Measurements from ENCODE around the gene CFAP65. TPM values are rescaled to one million over a fixed set of nuclear protein-coding genes. Genes with fewer than 3 reads are reported as not detected.
A peak's percentile ranks its signal among the peaks of the same experiment; 100 is the strongest.

Gene CFAP65
- total and polyA plus RNA-seq, 9 of the 15 experiments (the other 6 are each of a cell fraction or from before 2014, with no cell fraction given), result not detected

DNA sequence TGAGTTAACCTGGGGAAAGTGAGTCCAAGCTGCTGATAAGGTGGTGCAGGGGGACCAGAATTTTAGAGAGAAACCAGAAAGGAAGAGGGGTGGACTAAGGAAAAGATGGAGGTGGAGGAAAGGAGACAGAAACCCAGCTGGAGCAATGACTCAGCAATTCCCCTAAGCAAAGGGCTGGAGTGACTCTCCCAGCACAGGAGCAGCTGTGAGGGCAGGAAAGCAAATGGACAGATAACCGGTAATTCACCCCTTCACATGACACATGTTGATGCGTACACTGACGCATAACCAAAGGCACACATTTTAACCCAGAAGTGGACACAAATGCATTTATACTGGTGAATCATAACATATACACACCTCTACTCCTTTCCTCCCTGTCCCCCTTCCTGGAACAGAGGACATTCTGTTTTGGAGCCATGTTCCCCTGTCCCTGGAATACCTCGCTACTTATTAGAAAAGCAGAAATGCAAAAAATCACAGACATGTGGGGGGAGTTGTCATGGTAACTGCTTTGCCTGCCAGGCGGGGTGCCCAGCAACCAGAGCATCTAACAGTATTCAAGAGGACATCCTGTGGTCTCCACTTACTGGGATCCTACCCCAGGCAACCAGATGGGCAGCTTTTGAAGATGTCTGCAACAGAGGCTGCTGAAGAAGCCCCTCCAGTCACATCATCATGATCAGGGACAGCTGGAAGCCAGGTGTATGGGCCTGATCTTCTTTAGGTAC lies 77.1 kb downstream of the CFAP65 start (continued):
- TF ChIP-seq, protein P1, sequence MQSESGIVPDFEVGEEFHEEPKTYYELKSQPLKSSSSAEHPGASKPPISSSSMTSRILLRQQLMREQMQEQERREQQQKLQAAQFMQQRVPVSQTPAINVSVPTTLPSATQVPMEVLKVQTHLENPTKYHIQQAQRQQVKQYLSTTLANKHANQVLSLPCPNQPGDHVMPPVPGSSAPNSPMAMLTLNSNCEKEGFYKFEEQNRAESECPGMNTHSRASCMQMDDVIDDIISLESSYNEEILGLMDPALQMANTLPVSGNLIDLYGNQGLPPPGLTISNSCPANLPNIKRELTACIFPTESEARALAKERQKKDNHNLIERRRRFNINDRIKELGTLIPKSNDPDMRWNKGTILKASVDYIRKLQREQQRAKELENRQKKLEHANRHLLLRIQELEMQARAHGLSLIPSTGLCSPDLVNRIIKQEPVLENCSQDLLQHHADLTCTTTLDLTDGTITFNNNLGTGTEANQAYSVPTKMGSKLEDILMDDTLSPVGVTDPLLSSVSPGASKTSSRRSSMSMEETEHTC (IDR thresholded peaks at IDR 0.05), result no peak
- no peak for TF ChIP-seq MIER1 (IDR thresholded peaks at IDR 0.05; ENCODE audit: low read depth)
- TF ChIP-seq RBM39 (optimal IDR thresholded peaks at IDR 0.05; ENCODE audit: low read depth, low read length), result no peak
- TF ChIP-seq FOSL1 (tag; conservative IDR thresholded peaks at IDR 0.05), result peak; percentile 79
- no peak for TF ChIP-seq GTF2F1 (IDR thresholded peaks at IDR 0.05; ENCODE audit: low read depth, low read length)
- no peak for TF ChIP-seq ZNF197 (CRISPR knock-in tag; IDR thresholded peaks at IDR 0.05; ENCODE audit: low read depth)
- TF ChIP-seq, protein P2, sequence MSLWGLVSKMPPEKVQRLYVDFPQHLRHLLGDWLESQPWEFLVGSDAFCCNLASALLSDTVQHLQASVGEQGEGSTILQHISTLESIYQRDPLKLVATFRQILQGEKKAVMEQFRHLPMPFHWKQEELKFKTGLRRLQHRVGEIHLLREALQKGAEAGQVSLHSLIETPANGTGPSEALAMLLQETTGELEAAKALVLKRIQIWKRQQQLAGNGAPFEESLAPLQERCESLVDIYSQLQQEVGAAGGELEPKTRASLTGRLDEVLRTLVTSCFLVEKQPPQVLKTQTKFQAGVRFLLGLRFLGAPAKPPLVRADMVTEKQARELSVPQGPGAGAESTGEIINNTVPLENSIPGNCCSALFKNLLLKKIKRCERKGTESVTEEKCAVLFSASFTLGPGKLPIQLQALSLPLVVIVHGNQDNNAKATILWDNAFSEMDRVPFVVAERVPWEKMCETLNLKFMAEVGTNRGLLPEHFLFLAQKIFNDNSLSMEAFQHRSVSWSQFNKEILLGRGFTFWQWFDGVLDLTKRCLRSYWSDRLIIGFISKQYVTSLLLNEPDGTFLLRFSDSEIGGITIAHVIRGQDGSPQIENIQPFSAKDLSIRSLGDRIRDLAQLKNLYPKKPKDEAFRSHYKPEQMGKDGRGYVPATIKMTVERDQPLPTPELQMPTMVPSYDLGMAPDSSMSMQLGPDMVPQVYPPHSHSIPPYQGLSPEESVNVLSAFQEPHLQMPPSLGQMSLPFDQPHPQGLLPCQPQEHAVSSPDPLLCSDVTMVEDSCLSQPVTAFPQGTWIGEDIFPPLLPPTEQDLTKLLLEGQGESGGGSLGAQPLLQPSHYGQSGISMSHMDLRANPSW (CRISPR knock-in tag; IDR thresholded peaks at IDR 0.05), result no peak
- peak; percentile 94 for TF ChIP-seq C11orf30 (IDR thresholded peaks at IDR 0.05; ENCODE audit: low read depth)
- TF ChIP-seq GTF2A2 (tag; IDR thresholded peaks at IDR 0.05), result no peak
- TF ChIP-seq FIP1L1 (IDR thresholded peaks at IDR 0.05; ENCODE audit: low read depth, low read length, poor library complexity, severe bottlenecking), result no peak
- no peak for TF ChIP-seq ETV1 (tag; conservative IDR thresholded peaks at IDR 0.05; ENCODE audit: low read depth)
- TF ChIP-seq, protein P3, sequence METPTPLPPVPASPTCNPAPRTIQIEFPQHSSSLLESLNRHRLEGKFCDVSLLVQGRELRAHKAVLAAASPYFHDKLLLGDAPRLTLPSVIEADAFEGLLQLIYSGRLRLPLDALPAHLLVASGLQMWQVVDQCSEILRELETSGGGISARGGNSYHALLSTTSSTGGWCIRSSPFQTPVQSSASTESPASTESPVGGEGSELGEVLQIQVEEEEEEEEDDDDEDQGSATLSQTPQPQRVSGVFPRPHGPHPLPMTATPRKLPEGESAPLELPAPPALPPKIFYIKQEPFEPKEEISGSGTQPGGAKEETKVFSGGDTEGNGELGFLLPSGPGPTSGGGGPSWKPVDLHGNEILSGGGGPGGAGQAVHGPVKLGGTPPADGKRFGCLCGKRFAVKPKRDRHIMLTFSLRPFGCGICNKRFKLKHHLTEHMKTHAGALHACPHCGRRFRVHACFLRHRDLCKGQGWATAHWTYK (CRISPR knock-in tag; IDR thresholded peaks at IDR 0.05), result no peak
- TF ChIP-seq, protein P4, sequence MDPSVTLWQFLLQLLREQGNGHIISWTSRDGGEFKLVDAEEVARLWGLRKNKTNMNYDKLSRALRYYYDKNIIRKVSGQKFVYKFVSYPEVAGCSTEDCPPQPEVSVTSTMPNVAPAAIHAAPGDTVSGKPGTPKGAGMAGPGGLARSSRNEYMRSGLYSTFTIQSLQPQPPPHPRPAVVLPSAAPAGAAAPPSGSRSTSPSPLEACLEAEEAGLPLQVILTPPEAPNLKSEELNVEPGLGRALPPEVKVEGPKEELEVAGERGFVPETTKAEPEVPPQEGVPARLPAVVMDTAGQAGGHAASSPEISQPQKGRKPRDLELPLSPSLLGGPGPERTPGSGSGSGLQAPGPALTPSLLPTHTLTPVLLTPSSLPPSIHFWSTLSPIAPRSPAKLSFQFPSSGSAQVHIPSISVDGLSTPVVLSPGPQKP (CRISPR knock-in tag; IDR thresholded peaks at IDR 0.05), result no peak
- TF ChIP-seq, protein P5, sequence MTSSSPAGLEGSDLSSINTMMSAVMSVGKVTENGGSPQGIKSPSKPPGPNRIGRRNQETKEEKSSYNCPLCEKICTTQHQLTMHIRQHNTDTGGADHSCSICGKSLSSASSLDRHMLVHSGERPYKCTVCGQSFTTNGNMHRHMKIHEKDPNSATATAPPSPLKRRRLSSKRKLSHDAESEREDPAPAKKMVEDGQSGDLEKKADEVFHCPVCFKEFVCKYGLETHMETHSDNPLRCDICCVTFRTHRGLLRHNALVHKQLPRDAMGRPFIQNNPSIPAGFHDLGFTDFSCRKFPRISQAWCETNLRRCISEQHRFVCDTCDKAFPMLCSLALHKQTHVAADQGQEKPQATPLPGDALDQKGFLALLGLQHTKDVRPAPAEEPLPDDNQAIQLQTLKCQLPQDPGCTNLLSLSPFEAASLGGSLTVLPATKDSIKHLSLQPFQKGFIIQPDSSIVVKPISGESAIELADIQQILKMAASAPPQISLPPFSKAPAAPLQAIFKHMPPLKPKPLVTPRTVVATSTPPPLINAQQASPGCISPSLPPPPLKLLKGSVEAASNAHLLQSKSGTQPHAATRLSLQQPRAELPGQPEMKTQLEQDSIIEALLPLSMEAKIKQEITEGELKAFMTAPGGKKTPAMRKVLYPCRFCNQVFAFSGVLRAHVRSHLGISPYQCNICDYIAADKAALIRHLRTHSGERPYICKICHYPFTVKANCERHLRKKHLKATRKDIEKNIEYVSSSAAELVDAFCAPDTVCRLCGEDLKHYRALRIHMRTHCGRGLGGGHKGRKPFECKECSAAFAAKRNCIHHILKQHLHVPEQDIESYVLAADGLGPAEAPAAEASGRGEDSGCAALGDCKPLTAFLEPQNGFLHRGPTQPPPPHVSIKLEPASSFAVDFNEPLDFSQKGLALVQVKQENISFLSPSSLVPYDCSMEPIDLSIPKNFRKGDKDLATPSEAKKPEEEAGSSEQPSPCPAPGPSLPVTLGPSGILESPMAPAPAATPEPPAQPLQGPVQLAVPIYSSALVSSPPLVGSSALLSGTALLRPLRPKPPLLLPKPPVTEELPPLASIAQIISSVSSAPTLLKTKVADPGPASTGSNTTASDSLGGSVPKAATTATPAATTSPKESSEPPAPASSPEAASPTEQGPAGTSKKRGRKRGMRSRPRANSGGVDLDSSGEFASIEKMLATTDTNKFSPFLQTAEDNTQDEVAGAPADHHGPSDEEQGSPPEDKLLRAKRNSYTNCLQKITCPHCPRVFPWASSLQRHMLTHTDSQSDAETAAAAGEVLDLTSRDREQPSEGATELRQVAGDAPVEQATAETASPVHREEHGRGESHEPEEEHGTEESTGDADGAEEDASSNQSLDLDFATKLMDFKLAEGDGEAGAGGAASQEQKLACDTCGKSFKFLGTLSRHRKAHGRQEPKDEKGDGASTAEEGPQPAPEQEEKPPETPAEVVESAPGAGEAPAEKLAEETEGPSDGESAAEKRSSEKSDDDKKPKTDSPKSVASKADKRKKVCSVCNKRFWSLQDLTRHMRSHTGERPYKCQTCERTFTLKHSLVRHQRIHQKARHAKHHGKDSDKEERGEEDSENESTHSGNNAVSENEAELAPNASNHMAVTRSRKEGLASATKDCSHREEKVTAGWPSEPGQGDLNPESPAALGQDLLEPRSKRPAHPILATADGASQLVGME (CRISPR knock-in tag; IDR thresholded peaks at IDR 0.05), result no peak
- no peak for TF ChIP-seq HIVEP1 (CRISPR knock-in tag; IDR thresholded peaks at IDR 0.05)

Measured in K562 (cell line).